ENCODE results near the gene AS3MT. TPM values are rescaled to one million over a fixed set of nuclear protein-coding genes. Genes with fewer than 3 reads are reported as not detected.

AS3MT gene
- total and polyA plus RNA-seq, 2 of the 8 experiments (the other 6 are each of a cell fraction or from before 2014, with no cell fraction given) = 5.8 to 10.3 TPM

- TF ChIP-seq JUN (IDR thresholded peaks at IDR 0.05; ENCODE audit: low read depth, low read length) (no peak), POLR2A (IDR thresholded peaks at IDR 0.05; ENCODE audit: control extremely low read depth in 1 of 2, low read depth in 2 of 2, low read length in 2 of 2) (no peak), TCF12 (IDR thresholded peaks at IDR 0.05; ENCODE audit: low read depth, low read length) (no peak)
These were observed 82.0 kb downstream of the AS3MT start (continued) for GRCh38 chr10:102951316-102951715.

Small RNAs within 50 kb of the gene (small RNA-seq; reads per million reads assigned to genes)
- gene AS3MT (ENCODE audit: insufficient read depth) = not detected
- not detected for gene RF00026 (ENCODE audit: insufficient read depth)

Other genes with a start within 250 kb of the AS3MT start
- gene TRIM8, start 225.0 kb upstream of the AS3MT start, total RNA-seq (2021; fragmentation: NEBNext Ultra II Directional; extraction: Animal tissue kit (Norgen Biotek cat#: 25700)) = 35.4 and 38.8 TPM in 2 replicates
- 24.9 and 34.6 TPM in 2 replicates for gene TRIM8, start 225.0 kb upstream of the AS3MT start, polyA plus RNA-seq (2011; rRNA removed)
- gene ARL3, start 155.1 kb upstream of the AS3MT start, total RNA-seq (2021; fragmentation: NEBNext Ultra II Directional; extraction: Animal tissue kit (Norgen Biotek cat#: 25700)) = 15.3 and 16.2 TPM in 2 replicates
- gene ARL3, start 155.1 kb upstream of the AS3MT start, polyA plus RNA-seq (2011; rRNA removed) = 5.3 and 8.8 TPM in 2 replicates
- gene SFXN2, start 154.8 kb upstream of the AS3MT start, total RNA-seq (2021; fragmentation: NEBNext Ultra II Directional; extraction: Animal tissue kit (Norgen Biotek cat#: 25700)) = 20.5 TPM in 2 replicates
- 23.5 and 29.3 TPM in 2 replicates for gene SFXN2, start 154.8 kb upstream of the AS3MT start, polyA plus RNA-seq (2011; rRNA removed)
- 26.2 and 26.6 TPM in 2 replicates for gene WBP1L, start 125.5 kb upstream of the AS3MT start, total RNA-seq (2021; fragmentation: NEBNext Ultra II Directional; extraction: Animal tissue kit (Norgen Biotek cat#: 25700))
- 29.9 and 37.0 TPM in 2 replicates for gene WBP1L, start 125.5 kb upstream of the AS3MT start, polyA plus RNA-seq (2011; rRNA removed)
- not detected in 2 replicates for gene CYP17A1, start 32.1 kb upstream of the AS3MT start, total RNA-seq (2021; fragmentation: NEBNext Ultra II Directional; extraction: Animal tissue kit (Norgen Biotek cat#: 25700))
- not detected in 2 replicates for gene CYP17A1, start 32.1 kb upstream of the AS3MT start, polyA plus RNA-seq (2011; rRNA removed)
- 2.3 and 3.7 TPM in 2 replicates for gene BORCS7, start 15.2 kb upstream of the AS3MT start, total RNA-seq (2021; fragmentation: NEBNext Ultra II Directional; extraction: Animal tissue kit (Norgen Biotek cat#: 25700))
- gene BORCS7, start 15.2 kb upstream of the AS3MT start, polyA plus RNA-seq (2011; rRNA removed) = 3.8 and 6.7 TPM in 2 replicates
- gene CNNM2, start 48.8 kb downstream of the AS3MT start, total RNA-seq (2021; fragmentation: NEBNext Ultra II Directional; extraction: Animal tissue kit (Norgen Biotek cat#: 25700)) = 20.3 and 23.6 TPM in 2 replicates
- gene CNNM2, start 48.8 kb downstream of the AS3MT start, polyA plus RNA-seq (2011; rRNA removed) = 7.3 and 13.7 TPM in 2 replicates

All from H1 (cell line).